ENCODE measurements around the gene JUP.

DNA sequence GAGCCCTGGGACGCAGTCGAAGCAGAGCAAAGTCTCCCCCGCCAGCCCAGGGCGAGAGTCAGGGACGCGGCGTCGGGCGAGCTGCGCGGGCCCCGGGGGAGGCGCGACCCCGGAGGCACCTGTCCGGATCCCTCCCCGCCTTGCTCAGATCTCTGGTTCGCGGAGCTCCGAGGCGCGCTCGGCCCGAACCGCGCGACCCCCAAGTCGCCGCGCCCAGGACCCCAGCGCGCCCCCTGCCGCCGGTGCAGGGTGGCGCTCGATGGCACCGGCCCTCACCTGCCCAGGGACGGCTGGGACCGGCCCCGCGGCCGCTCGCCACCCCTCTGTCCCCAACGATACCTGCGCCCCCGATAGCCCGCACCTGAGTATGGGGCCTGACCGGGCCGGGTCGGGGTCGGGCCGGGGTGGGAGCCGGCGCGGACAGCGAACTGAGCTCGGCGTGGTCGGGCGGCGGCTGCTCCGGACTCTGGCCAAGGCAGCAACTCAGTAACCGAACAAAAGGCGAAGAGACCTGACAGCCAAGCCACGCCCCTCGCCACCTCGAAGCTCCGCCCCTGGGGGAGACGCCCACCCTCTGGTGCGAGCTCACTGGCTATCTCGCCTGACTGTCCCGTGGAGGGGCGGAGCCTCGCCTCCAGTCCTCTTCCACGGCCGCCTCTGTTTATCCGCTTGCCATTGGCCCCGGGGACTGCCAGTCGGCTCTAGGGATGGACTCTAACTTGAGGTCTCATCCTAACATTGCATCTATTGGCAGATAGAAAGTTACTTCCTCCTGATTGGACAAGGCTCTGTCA is at the start of gene JUP:
- TF ChIP-seq CTCF (IDR thresholded peaks at IDR 0.05) (peak; percentile 90), EZH2 (IDR thresholded peaks at IDR 0.05) (no peak), EZH2phosphoT487 (IDR thresholded peaks at IDR 0.05) (no peak)
